GM18907 (cell line): ENCODE data around the gene IQUB.
"Not testable (repeated sequence)": the region's sequence is repeated elsewhere in the genome, so short reads cannot be mapped to it uniquely, and the experiment has no call there.

Experiments used
- ATAC-seq: cut with Tn5 transposase; IDR thresholded peaks from one replicate; pipeline ENCODE4 v1.9.1; 2021; ENCODE audit warnings: mild to moderate bottlenecking, moderate library complexity; ENCODE audit not compliant: unreplicated experiment

The IQUB gene

GRCh38 chr7:123498031-123498430, 36.4 kb downstream of the IQUB start:
- ATAC-seq, result no peak

- ATAC-seq, result peak; percentile 74
Observed at GRCh38 chr7:123494193-123494796, 40.1 kb downstream of the IQUB start.

GRCh38 chr7:123492485-123492884, 41.9 kb downstream of the IQUB start:
- peak; percentile 91 for ATAC-seq

GRCh38 chr7:123485721-123486120, 48.7 kb downstream of the IQUB start:
- no peak for ATAC-seq

GRCh38 chr7:123485187-123485586, 49.2 kb downstream of the IQUB start:
- no peak for ATAC-seq

- ATAC-seq, result no peak
Observed at GRCh38 chr7:123484199-123484598, 50.2 kb downstream of the IQUB start.

- ATAC-seq, result no peak
Observed at GRCh38 chr7:123480107-123480506, 54.3 kb downstream of the IQUB start.

GRCh38 chr7:123478056-123478455, 56.3 kb downstream of the IQUB start:
- not testable (repeated sequence) for ATAC-seq

- no peak for ATAC-seq
Observed at GRCh38 chr7:123472750-123473445, 61.5 kb downstream of the IQUB start.

GRCh38 chr7:123472327-123472726, 62.1 kb downstream of the IQUB start:
- no peak for ATAC-seq

GRCh38 chr7:123468303-123468702, 66.1 kb downstream of the IQUB start:
- ATAC-seq, result no peak

- no peak for ATAC-seq
Observed at GRCh38 chr7:123463890-123464289, 70.5 kb downstream of the IQUB start.

GRCh38 chr7:123460616-123461015, 73.8 kb downstream of the IQUB start:
- ATAC-seq, result no peak

GRCh38 chr7:123455965-123456470, 78.4 kb downstream of the IQUB start:
- ATAC-seq, result no peak

- ATAC-seq, result no peak
Observed at GRCh38 chr7:123440101-123440548, 94.3 kb downstream of the IQUB start.

GRCh38 chr7:123439191-123439590, 95.2 kb downstream of the IQUB start:
- ATAC-seq, result no peak

GRCh38 chr7:123437447-123437995, 96.9 kb downstream of the IQUB start:
- no peak for ATAC-seq

GRCh38 chr7:123435080-123435700, 99.2 kb downstream of the IQUB start:
- no peak for ATAC-seq

GRCh38 chr7:123433665-123434064, 100.7 kb downstream of the IQUB start:
- no peak for ATAC-seq

GRCh38 chr7:123432601-123433000, 101.8 kb downstream of the IQUB start:
- no peak for ATAC-seq

GRCh38 chr7:123431075-123431614, 103.2 kb downstream of the IQUB start:
- no peak for ATAC-seq
